OCI-LY3 (cell line): Measurements from ENCODE around the gene IL37.

ENCODE experiments used
- H2AFZ ChIP-seq: fragments of 200-600, 300-600 bp; shearing (Covaris generic); 2 replicates; pipeline ENCODE4 v1.6.0; 2014; ENCODE audit warnings: antibody characterized with exemption, low read depth, low read length
- H3K27ac ChIP-seq: fragments of 200-600, 300-600 bp; sonication (generic); 2 replicates; pipeline ENCODE4 v1.5.1; 2014; ENCODE audit warnings: mild to moderate bottlenecking, low read length, moderate library complexity, mixed read lengths
- H3K27me3 ChIP-seq: fragments of 200-600, 300-600 bp; sonication (generic); 2 replicates; pipeline ENCODE4 v1.6.1; 2014; ENCODE audit warnings: low read depth, low read length, mixed read lengths
- H3K36me3 ChIP-seq: fragments of 200-600, 300-600 bp; sonication (generic); replicated peaks from 2 replicates; pipeline ENCODE3; 2014; ENCODE audit warnings: low read depth, low read length, mixed read lengths
- H3K4me1 ChIP-seq: fragments of 300-600, 200-600 bp; sonication (generic); 2 replicates; pipeline ENCODE4 v1.6.1; 2014; ENCODE audit warnings: low read length, mixed read lengths
- H3K4me2 ChIP-seq: fragments of 200-600, 300-600 bp; sonication (generic); 2 replicates; pipeline ENCODE4 v1.6.1; 2014; ENCODE audit warnings: low read length, mixed read lengths
- H3K4me3 ChIP-seq: fragments of 300-600, 200-600 bp; sonication (generic); 2 replicates; pipeline ENCODE4 v1.5.1; 2014; ENCODE audit warnings: antibody characterized with exemption, mild to moderate bottlenecking, low read length, moderate library complexity
- H3K79me2 ChIP-seq: fragments of 300-600, 200-600 bp; shearing (Covaris generic); 2 replicates; pipeline ENCODE4 v1.6.1; 2014; ENCODE audit warnings: mild to moderate bottlenecking, low read length, mixed read lengths
- H3K9ac ChIP-seq: fragments of 300-600, 200-600 bp; shearing (Covaris generic); 2 replicates; pipeline ENCODE4 v1.6.0; 2014; ENCODE audit warnings: mild to moderate bottlenecking, low read length, moderate library complexity
- H3K9me3 ChIP-seq: fragments of 200-600, 300-600 bp; shearing (Covaris generic); 2 replicates; pipeline ENCODE4 v1.6.1; 2014; ENCODE audit warnings: low read length, mixed read lengths; ENCODE audit not compliant: insufficient read depth
- H4K20me1 ChIP-seq: fragments of 200-600, 300-600 bp; sonication (generic); 2 replicates; pipeline ENCODE4 v1.6.1; 2016; ENCODE audit warnings: low read length, mixed read lengths; ENCODE audit not compliant: insufficient read depth
- EZH2phosphoT487 ChIP-seq: fragments of 200-600 bp; shearing (Covaris generic); IDR thresholded peaks from 2 replicates; pipeline ENCODE4 v1.6.1; 2018; ENCODE audit warnings: antibody characterized with exemption, mixed run types, low read depth
- TF ChIP-seq, protein P1 (sequence below): fragments of 200-600, 300-600 bp; sonication (generic); IDR thresholded peaks from 2 replicates; pipeline ENCODE4 v1.5.1; 2014; ENCODE audit warnings: antibody characterized with exemption, low read length, low read depth

Gene IL37

DNA sequence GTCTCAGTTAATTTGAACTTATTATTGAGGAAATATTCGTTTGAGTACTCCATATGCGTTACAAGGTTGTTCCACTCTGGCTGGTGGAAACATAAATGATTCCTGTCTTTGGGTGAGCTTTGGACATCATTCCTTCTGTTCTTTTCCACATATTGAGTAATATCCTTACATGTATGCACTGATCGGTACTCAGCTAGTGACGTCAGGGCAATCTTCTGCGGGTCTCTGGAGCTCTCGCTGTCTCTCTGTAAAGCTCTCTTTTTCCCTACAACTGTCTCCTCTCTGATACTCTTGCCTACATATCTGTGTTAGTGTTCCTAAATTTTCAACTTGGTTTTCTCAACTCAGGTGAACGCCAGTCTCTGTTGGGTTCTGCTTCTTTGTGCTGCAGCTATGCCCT is 43.4 kb downstream of the IL37 start:
- H3K4me3 ChIP-seq: no peak overlapping the region
- H4K20me1 ChIP-seq: no peaks in the 10 kb centered on the region
- peaks cover 8% of the 10 kb centered on the region for H3K4me1 ChIP-seq
- H3K4me2 ChIP-seq: no peak overlapping the region
- no peak overlapping the region for H2AFZ ChIP-seq
- no peaks in the 10 kb centered on the region for H3K36me3 ChIP-seq
- H3K9ac ChIP-seq: no peak overlapping the region
- H3K27me3 ChIP-seq: peaks cover 6% of the 10 kb centered on the region; the same call in 1 of the 2 replicates
- no peaks in the 10 kb centered on the region for H3K9me3 ChIP-seq
- no peaks in the 10 kb centered on the region for H3K79me2 ChIP-seq
- TF ChIP-seq, protein P1, sequence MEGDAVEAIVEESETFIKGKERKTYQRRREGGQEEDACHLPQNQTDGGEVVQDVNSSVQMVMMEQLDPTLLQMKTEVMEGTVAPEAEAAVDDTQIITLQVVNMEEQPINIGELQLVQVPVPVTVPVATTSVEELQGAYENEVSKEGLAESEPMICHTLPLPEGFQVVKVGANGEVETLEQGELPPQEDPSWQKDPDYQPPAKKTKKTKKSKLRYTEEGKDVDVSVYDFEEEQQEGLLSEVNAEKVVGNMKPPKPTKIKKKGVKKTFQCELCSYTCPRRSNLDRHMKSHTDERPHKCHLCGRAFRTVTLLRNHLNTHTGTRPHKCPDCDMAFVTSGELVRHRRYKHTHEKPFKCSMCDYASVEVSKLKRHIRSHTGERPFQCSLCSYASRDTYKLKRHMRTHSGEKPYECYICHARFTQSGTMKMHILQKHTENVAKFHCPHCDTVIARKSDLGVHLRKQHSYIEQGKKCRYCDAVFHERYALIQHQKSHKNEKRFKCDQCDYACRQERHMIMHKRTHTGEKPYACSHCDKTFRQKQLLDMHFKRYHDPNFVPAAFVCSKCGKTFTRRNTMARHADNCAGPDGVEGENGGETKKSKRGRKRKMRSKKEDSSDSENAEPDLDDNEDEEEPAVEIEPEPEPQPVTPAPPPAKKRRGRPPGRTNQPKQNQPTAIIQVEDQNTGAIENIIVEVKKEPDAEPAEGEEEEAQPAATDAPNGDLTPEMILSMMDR: no peak
- no peak for TF ChIP-seq EZH2phosphoT487
- no peak overlapping the region for H3K27ac ChIP-seq

DNA sequence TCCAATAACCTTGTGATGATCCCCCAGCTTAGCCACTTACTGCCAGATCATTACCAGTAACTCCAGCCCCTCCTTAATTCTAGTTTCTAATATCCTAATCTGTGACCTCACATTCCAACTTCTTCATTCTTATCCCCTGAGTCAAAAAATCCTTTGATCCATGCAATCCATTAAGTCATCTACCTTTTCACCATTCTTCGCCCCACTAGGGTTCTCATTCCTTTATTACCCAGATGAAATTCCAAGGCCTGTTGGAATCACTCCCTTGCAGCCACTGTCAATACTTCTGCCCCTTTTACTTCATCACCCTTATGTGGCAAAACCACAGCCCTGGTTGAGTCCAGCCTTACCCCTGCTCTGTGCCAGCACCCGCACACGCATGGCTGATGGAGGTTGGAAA is 46.5 kb downstream of the IL37 start:
- Histone ChIP-seq H3K36me3 (no peaks in the 10 kb centered on the region), H3K27ac (no peak overlapping the region), H3K4me2 (no peak overlapping the region), H3K27me3 (0 out of 2 replicates have a peak, but pooled peaks cover 3% of the 10 kb centered on the region), H3K9ac (no peak overlapping the region), H3K4me3 (no peak overlapping the region), H2AFZ (no peak overlapping the region), H3K79me2 (no peaks in the 10 kb centered on the region), H3K9me3 (no peaks in the 10 kb centered on the region), H3K4me1 (peaks cover 10% of the 10 kb centered on the region), H4K20me1 (no peaks in the 10 kb centered on the region)
- no peak for TF ChIP-seq EZH2phosphoT487
- TF ChIP-seq, protein P1: no peak

DNA sequence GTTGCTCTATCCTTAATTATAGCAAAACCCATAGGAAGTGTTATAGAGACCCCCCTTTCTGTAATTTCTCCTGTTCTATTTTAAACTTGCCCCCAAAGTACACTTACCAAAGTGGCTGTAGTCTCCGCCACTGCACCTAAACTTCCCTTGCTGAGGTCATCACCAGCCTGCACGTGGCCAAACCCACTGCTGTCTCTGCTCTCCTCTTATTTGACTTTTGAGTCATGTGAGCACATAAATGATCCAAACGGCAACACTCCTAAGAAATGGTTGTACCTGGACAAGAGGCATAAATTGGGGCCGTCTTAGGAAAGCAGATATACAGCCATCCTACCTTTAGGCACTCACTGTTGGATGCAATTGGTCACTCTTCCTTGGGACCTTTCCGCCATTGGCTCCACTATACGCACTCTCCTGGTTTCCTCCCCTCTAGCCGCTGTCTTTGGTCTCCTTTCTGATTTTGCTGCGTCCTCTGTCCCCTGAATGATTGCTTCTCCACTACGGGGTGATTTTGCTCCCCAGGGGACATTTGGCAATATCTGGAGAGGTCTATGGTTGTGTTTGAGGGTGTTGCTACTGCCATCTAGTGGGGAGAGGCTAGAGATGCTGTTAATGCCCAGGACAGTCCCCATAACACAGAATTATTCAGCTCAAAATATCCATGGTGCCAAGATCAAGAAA is 47.6 kb downstream of the IL37 start:
- Histone ChIP-seq H3K79me2 (no peaks in the 10 kb centered on the region), H4K20me1 (no peaks in the 10 kb centered on the region), H2AFZ (0 out of 2 replicates have a peak overlapping the region, but pooled peaks have one; percentile 10), H3K4me2 (peak overlapping the region; percentile 42), H3K9ac (no peak overlapping the region), H3K9me3 (no peaks in the 10 kb centered on the region), H3K4me1 (peaks cover 10% of the 10 kb centered on the region), H3K36me3 (no peaks in the 10 kb centered on the region), H3K27me3 (no peaks in the 10 kb centered on the region), H3K27ac (no peak overlapping the region), H3K4me3 (0 out of 2 replicates have a peak overlapping the region, but pooled peaks have one; percentile 3)
- no peak for TF ChIP-seq EZH2phosphoT487
- TF ChIP-seq, protein P1: peak; percentile 75

DNA sequence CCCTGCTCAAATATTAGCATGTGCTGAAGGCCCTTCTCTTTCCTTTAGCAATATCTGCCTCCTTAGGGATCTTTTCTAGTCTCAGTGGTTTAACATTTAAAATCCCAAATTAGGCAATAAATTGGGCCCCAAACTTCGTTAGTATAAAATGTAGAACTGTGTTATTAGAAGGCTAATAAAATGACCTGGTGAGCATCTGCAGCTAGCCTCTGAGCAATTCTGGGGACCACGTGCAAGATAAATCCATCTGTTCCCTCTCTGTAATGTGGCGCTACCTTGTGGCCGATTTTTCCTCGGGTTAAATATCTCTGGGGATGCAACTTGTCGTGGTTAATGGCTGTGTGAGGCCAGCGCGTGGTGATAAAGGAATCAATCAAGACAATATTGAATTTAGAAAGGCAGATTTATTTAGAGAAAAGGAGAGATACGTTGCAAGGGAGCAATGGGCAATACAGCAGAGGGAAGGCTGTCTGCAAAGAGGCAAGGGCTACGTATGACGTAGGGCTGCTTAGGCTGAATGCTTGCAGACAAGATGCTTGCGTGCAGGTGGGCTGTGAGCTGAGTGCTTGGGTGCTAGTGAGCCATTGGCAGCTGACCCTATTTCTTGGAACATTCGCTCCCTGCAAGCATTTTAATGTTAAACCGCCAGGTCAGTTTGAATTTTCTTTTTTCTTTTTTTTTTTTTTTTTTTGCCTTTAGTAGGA is 48.3 kb downstream of the IL37 start:
- H3K27ac ChIP-seq: no peak overlapping the region
- H3K4me3 ChIP-seq: 0 out of 2 replicates have a peak overlapping the region, but pooled peaks have one; percentile 3
- H3K4me2 ChIP-seq: peak overlapping the region; percentile 42
- no peaks in the 10 kb centered on the region for H4K20me1 ChIP-seq
- no peaks in the 10 kb centered on the region for H3K36me3 ChIP-seq
- H3K9ac ChIP-seq: no peak overlapping the region
- H3K4me1 ChIP-seq: peaks cover 10% of the 10 kb centered on the region
- TF ChIP-seq, protein P1: peak; percentile 48
- no peak for TF ChIP-seq EZH2phosphoT487
- no peaks in the 10 kb centered on the region for H3K79me2 ChIP-seq
- H3K9me3 ChIP-seq: no peaks in the 10 kb centered on the region
- no peak overlapping the region for H2AFZ ChIP-seq
- no peaks in the 10 kb centered on the region for H3K27me3 ChIP-seq
